GM12864 (cell line): Measurements from ENCODE around the gene CCAR1.
"Not testable (repeated sequence)": the region's sequence is repeated elsewhere in the genome, so short reads cannot be mapped to it uniquely, and the experiment has no call there.

ENCODE experiments used
- DNase-seq: peaks from one replicate; pipeline ENCODE4 v3.0.0-alpha.2; 2011; ENCODE audit warnings: low read depth
- H3K4me3 ChIP-seq: 2 replicates; pipeline ENCODE4 v1.5.1; 2011; ENCODE audit warnings: mild to moderate bottlenecking, low read depth, low read length, control low read depth
- CTCF ChIP-seq: IDR thresholded peaks from 2 replicates; pipeline ENCODE4 v1.5.1; 2011; ENCODE audit warnings: low read depth, mild to moderate bottlenecking, moderate library complexity, low read length, control low read depth, inconsistent platforms; ENCODE audit errors: missing control alignments

Gene CCAR1, protein sequence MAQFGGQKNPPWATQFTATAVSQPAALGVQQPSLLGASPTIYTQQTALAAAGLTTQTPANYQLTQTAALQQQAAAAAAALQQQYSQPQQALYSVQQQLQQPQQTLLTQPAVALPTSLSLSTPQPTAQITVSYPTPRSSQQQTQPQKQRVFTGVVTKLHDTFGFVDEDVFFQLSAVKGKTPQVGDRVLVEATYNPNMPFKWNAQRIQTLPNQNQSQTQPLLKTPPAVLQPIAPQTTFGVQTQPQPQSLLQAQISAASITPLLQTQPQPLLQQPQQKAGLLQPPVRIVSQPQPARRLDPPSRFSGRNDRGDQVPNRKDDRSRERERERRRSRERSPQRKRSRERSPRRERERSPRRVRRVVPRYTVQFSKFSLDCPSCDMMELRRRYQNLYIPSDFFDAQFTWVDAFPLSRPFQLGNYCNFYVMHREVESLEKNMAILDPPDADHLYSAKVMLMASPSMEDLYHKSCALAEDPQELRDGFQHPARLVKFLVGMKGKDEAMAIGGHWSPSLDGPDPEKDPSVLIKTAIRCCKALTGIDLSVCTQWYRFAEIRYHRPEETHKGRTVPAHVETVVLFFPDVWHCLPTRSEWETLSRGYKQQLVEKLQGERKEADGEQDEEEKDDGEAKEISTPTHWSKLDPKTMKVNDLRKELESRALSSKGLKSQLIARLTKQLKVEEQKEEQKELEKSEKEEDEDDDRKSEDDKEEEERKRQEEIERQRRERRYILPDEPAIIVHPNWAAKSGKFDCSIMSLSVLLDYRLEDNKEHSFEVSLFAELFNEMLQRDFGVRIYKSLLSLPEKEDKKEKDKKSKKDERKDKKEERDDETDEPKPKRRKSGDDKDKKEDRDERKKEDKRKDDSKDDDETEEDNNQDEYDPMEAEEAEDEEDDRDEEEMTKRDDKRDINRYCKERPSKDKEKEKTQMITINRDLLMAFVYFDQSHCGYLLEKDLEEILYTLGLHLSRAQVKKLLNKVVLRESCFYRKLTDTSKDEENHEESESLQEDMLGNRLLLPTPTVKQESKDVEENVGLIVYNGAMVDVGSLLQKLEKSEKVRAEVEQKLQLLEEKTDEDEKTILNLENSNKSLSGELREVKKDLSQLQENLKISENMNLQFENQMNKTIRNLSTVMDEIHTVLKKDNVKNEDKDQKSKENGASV

DNA sequence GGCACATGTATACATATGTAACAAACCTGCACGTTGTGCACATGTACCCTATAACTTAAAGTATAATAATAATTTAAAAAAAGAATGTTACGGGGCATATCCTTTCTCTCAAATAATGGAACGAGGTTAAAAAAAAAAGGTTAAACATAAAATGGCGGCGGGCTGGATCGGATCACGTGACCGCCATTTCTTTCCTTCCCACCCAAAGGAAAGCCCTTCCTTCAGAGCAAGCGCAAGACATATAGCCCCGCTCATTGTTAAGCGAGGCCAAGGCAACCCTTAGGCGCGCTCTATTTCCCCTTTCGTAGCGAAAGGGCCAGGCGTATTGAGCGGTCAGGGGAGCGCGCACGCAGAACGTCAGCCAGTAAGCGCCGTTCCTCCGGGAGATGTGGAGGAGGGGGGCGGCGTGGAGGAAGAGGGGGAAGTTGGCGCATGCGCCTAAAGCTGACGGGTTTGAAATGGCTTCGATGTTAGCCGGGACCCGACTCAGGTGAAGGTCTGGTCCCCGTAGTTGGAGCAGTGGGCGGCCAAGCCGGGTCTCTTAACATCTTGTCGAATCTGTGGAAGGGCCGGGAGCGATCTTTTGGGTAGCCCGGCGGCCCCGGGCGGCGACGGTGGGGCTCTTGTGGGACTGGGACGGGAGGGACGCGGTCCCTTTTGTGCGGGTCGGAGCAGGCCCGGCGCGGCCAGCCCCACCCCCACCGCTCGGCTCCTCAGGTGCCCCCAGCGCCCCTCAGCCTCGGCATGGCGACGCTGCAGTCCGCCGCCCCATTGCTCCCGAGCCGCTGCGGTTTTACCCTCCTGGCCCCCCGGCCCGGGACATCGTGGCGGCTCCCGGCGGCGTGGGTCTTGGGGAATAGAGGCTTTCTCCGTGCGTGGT, at the start of gene CCAR1:
CCAR1 (plus strand) TSS at position 447 of the 880 bp plus-strand sequence. CDS start 1,266 bp downstream, outside the sequence.
- peak within 1 kb of the TSS; percentile 85 for H3K4me3 ChIP-seq
- no peak for TF ChIP-seq CTCF
- DNase-seq, result peak; percentile 97

DNA sequence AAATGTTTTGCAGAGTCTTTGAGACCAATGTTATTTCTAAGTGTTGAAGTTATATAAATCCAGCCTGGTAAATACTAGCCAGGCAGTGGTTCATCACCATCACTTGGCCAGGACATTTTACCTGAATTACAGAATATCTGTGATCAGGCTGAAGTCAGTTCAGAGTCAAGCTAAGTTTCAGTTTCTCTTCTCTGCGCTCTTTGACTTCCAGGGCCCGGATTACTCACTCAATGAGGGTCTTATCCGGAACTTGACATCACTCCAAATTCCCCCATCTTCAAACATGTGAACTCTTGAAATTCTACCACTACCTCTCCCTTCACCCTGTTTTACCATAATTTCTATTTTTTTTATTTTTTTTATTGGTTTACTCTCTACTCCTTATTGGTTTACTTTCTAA, 36.6 kb upstream of the CCAR1 start:
- TF ChIP-seq CTCF, result no peak
- H3K4me3 ChIP-seq, result no peak overlapping the region; the same call in 1 of the 2 replicates
- DNase-seq, result peak; percentile 36

DNA sequence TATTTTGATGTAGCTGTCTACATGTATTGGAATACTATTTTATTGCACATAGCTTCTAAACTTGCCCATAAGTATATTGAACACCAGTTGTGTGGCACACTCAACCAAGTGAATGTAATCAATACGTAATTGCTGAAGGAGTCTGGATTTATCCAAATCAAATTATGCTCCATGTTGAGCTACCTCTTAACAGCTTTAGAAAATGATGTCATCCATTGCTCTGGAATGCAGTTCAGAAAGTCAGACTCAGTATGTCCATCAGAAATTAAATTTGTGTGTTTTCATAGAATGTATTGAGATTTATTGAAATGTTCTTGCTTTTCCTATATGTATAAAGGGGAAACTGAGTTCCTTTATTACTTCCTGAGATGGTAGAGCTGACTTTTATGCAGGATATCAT, 25.0 kb upstream of the CCAR1 start:
- no peak for TF ChIP-seq CTCF
- DNase-seq, result no peak
- H3K4me3 ChIP-seq, result no peak overlapping the region

DNA sequence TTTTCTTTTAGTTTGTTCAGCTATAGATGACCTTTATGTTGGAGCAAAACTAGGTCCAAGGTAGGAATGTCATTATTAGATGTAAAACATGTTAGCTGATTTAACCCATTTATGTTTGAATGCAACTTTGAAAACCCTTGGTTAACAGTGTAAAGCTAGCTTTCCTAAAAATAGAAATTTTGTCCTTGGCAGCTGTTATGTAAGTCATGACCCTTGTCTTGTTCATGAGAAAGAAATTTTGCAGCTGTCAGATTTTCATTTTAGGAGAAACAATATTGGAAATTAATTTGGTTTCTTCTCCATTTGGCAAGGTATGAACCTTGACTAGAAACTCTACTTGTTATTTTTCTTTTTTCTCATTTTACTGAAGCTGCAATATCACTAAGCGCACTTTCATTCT, 23.9 kb upstream of the CCAR1 start:
- no peak overlapping the region for H3K4me3 ChIP-seq
- no peak for TF ChIP-seq CTCF
- DNase-seq, result no peak

DNA sequence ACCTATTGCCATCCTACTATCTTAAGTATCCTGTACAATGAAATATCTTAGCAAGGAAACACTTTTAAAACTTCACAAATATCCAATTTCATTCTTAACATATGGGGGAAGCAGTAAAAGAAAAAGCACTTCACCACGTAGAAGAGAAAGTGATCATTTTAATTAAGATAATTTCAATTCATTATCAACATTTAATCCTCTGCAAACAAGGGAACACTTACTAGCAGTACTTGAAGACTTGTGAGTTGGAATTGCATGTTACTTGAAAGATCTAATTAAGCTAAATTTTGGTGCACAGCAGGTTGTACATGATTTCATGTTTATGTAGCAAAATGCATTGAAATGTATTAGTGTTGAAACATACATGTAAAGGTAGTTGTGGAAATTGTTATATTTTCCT, 20.8 kb upstream of the CCAR1 start:
- no peak for TF ChIP-seq CTCF
- no peak overlapping the region for H3K4me3 ChIP-seq
- no peak for DNase-seq

DNA sequence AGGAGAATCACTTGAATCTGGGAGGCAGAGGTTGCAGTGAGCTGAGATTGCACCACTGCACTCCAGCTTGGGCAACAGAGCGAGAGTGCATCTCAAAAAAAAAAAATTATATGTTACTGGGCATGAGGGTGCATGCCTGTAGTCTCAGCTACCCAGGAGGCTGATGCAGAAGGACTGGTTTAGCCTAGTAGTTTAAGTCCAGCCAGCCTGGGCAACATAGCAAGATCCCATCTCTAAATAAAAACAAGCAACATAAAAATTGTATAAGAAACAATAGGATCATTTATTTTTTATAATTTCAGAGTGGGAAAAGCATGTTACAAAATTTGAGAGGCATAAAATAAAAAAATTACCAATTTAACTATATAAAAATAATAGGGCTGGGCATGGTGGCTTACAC, 15.5 kb upstream of the CCAR1 start:
- H3K4me3 ChIP-seq, result no peak overlapping the region
- no peak for DNase-seq
- no peak for TF ChIP-seq CTCF

GRCh38 chr10:68708987-68709386, 12.1 kb upstream of the CCAR1 start:
- not testable (repeated sequence) for DNase-seq, H3K4me3 ChIP-seq

DNA sequence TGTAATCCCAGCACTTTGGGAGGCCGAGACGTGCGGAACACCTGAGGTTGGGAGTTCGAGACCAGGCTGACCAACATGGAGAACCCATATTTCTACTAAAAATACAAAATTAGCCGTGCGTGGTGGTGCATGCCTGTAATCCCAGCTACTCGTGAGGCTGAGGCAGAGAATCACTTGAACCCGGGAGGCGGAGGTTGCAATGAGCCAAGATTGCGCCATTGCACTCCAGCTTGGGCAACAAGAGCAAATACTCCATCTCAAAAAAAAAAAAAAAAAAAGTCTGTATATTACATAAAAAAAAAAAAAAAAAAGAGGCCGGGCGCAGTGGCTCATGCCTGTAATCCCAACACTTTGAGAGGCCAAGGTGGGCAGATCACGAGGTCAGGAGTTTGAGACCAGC, 8.0 kb upstream of the CCAR1 start:
- not testable (repeated sequence) for DNase-seq, H3K4me3 ChIP-seq
